Fibroblast of skin of right biceps (primary cell): Measurements from ENCODE around the gene S100P.
A peak's percentile ranks its signal among the peaks of the same experiment; 100 is the strongest.

Experiments used
- DNase-seq: peaks from one replicate; pipeline ENCODE4 v3.0.0-alpha.2; 2013

The S100P gene

GRCh38 chr4:6727081-6727942, 33.6 kb downstream of the S100P start:
- DNase-seq, result peak; percentile 26

GRCh38 chr4:6727943-6728250, 34.2 kb downstream of the S100P start:
- DNase-seq, result peak; percentile 46

GRCh38 chr4:6728320-6729029, 34.8 kb downstream of the S100P start:
- DNase-seq, result no peak

GRCh38 chr4:6730603-6731317, 37.1 kb downstream of the S100P start:
- no peak for DNase-seq

- no peak for DNase-seq
Measured at GRCh38 chr4:6731318-6731675, 37.6 kb downstream of the S100P start.

GRCh38 chr4:6731780-6732179, 38.1 kb downstream of the S100P start:
- no peak for DNase-seq

- DNase-seq, result peak; percentile 57
Measured at GRCh38 chr4:6732441-6733357, 39.0 kb downstream of the S100P start.

GRCh38 chr4:6733358-6734164, 39.9 kb downstream of the S100P start:
- no peak for DNase-seq

GRCh38 chr4:6734165-6734786, 40.6 kb downstream of the S100P start:
- DNase-seq, result no peak

GRCh38 chr4:6739920-6740319, 46.2 kb downstream of the S100P start:
- DNase-seq, result no peak

GRCh38 chr4:6740347-6740746, 46.7 kb downstream of the S100P start:
- DNase-seq, result no peak

GRCh38 chr4:6742507-6742906, 48.8 kb downstream of the S100P start:
- DNase-seq, result no peak

GRCh38 chr4:6742989-6743388, 49.3 kb downstream of the S100P start:
- DNase-seq, result no peak
